GM18502 (cell line): ENCODE measurements around the gene RTTN.

Source experiments
- ATAC-seq: cut with Tn5 transposase; IDR thresholded peaks from one replicate; pipeline ENCODE4 v1.9.1; 2021; ENCODE audit warnings: mild to moderate bottlenecking; ENCODE audit not compliant: unreplicated experiment, poor library complexity

The RTTN gene

DNA sequence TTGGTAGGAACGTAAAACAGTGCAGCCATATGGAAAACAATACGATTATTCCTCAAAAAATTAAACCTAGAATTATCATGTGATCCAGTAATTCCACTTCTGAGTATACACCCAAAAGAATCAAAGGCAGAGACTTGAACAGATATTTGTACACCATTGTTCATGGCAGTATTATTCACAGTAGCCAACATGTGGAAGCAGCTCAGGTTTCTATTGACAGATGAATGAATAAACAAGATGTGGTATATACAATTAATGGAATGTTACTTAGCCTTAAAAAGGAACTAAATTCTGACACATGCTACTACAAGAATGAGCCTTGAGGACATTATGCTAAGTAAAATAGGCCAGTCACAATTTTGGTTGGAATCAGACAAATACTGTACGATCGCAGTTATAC lies 14.2 kb upstream of the RTTN start:
- no peak for ATAC-seq

DNA sequence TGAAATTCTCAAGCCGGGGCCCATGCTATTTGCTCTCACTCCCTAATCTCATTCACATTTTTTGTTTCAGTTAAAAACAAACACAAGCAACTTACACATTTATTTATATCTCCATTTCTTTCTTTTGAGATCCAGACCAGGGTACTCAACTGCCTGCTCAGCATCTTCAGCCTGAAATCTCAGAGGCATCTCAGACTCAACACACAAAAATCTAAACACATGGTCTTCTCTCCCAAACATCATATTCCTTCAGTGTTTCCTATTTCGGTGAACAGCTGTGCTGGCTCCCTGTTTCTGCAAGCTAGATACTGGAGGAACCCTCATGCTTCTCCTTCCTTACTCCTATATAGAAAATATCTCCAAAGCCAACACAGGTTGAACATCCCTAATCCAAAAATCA lies 11.3 kb upstream of the RTTN start:
- no peak for ATAC-seq

DNA sequence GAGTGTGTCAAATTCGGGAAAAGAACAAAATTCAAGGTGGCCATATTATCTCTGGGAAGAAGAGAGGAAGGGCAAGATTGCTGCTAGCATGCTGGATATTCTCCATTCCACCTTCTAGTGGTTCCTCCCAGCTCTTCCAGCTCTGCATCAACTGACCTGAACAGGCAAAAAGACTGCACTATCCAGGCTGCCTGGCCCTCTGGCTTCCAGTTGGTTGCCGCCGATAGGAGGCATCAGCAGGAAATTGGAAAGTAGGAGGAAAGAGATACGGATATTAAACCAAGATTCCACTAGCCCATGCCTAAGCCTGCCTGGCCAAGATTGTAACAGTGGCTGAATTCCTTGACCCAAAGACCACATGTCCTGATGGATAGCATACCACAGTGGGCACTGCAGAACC lies 1.7 kb upstream of the RTTN start:
- ATAC-seq: no peak

DNA sequence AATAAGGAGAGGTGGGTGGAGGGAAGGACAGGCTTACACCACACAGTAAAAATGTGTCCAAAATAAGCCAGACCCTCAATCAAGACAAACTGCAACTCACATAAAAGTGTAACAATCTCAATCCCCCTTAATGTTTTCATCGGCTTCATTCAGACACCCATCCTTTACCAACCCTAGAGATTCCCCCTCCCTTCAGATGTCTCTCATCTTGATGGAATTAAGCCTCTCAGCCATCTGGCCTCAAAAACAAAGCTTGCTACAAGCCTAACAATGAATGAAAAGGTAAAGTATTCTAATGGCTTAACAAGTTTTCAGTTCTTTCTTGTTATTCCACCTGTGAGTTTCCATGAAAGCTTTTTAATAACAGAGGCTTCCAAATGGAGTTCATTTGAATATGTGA lies 5.2 kb downstream of the RTTN start:
- ATAC-seq: no peak

DNA sequence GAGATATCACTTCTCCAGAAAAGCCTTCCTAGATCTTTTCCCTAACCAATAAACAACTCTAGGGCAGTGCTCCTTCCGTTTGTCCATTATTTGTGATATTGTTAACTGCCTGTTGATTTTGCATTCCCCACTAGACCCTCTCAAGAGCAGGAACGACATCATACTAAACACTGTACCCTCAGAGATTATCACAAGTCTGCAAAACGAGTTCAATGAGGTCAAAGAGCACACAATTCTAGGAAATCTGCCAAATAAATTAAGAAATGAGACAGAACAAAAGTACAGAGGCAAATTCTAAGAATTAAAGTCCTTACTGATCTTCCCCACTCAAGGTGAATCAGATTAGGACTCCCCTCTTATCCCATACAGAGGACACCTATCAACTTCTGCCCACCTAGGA lies 7.6 kb downstream of the RTTN start:
- no peak for ATAC-seq

DNA sequence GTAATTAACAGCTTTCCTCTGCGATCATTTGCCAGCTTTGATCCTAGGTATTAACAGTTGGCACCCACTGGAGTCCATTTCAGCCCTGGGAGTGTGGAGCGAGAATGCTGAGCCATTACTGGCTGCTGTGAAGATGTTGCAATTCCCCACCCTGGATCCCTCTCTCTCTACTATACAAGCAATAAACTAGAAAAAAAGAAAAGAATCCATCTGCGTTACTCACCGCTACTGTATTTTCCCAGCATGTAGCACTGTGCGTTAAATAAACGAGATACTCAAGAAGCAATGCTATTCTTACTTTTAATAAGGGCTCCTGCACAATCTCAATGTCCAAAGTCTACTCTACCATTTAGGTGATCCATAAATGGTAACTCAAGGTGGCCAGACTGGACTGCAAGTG lies 8.5 kb downstream of the RTTN start:
- ATAC-seq: no peak

DNA sequence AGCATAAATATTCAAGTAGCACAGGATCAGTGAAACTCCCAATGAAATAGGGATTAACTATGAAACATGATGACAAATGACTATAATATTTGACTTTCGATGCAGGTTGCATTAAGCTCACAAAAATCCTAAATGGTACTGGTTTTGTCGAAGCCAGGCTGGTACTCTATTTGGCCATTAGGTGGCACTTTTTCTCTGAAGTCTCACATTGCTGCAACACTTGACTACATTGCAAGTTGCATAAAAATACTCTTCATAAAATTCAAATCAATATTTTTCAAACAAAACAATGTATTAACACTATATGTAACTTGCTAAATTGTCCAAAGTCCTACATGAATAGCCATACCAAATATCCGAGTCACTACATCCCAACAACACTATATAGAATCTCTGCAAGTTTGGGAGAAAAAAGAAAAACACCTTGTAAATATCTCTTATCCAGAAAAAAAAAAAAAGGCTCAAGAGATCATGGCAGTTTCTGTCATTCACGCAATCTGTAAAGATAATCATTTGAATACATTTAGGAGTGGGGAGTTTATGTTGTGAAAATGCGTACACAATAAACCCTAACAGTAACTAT lies 9.5 kb downstream of the RTTN start:
- peak; percentile 29 for ATAC-seq

DNA sequence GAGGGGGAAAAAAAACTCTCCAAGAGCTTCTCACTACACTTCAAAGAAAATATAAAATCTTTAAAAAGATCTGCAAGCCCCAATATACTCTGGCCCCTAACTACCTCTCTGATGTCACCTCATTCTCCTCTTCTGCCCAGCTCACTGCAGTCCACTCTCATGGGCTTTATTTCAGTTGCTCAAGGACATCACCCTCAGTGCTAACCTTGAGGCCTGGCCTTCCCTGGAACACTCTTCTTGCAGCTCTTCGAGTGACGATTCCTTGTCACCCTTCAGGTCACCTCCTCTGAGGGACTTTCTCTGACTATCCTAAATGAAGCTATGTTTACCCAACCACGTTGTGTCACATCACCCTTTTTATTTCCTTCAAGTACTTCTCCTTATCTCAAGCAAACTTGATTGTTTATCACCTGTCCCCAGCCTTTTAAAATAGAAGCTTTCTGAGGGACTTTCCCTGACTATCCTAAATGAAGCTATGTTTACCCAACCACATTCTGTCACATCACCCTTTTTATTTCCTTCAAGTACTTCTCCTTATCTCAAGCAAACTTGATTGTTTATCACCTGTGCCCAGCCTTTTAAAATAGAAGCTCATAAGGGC lies 10.4 kb downstream of the RTTN start:
- ATAC-seq: peak; percentile 51

DNA sequence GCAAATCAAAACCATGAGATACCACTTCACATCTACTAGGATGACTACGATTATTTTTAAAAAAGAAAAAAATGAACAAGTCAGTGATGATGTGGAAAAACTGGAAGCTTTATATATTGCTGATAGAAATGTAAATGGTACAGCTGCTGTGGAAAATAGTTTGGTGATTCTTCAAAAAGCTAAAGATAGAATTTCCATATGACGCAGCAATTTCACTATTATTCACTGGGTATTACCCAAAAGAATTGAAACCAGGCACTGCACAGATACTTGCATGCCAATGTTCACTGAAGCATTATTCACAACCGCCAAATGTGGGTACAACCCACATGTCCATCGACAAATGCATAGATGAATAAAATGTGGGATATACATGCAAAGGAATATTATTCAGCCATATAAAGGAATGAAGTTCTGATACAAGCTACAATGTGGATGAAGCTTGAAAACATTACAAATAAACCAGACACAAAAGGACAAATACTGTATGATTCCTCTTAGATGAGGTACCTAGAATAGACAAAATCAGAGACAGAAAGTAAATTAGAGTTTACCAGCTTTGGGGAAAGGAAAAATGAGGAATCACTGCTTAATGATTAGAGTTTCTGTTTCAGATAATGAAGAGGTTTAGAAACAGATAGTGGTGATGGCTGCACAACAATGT lies 11.1 kb downstream of the RTTN start:
- peak; percentile 88 for ATAC-seq

DNA sequence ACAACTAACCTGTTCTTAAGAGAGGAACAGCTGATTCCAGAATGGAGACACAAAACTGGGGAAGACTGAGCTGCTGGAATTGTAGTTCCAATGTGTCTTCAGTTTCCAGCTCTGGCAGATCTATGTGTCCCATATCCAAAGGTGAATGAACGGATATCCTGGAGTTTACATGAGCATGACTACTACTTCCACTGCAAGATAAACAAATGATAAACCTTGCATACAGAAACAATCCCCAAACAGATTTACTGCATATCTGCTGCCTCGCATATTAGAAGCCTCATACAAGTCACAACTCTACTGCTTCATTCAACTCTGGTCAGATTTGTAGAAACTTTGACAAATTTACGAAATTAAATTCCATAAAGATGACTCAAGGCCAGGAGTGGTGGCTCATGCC lies 15.0 kb downstream of the RTTN start:
- ATAC-seq: no peak

DNA sequence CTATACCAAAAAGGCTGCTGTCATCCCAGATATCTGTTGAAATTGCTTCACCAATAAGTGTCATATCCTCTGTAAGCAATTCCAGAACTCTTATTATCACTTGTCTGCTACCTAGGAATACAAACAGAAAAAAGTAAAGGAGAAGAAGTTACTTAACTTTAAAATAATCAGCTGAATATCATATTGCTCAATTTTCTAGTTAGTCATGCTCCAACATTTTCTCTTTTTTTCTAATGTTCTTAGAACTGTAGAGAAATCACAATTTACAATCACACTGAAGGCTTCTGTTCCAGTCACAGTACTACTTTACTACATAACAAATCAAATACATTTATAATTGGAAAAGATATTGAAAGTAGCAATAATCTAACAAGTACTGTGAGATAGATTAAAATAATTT lies 17.4 kb downstream of the RTTN start:
- no peak for ATAC-seq

DNA sequence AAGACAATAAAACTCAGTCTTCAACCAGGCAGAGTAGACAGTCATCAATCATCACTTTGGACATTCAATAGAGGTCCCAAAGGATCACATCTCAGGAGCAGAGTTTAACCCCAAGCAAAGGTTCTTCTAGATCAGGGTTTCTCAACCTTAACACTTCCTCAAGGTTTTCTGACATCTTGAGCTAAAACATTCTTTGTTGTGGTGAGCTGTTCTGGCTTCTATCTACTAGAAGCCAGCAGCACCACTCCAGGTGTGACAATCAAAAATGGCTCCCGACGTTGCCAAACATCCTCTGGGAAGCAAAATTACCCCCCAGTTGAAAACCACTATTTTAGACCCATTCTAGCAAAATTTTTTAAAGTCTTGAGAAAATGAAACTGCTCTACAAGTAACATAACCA lies 22.0 kb downstream of the RTTN start:
- ATAC-seq: no peak

DNA sequence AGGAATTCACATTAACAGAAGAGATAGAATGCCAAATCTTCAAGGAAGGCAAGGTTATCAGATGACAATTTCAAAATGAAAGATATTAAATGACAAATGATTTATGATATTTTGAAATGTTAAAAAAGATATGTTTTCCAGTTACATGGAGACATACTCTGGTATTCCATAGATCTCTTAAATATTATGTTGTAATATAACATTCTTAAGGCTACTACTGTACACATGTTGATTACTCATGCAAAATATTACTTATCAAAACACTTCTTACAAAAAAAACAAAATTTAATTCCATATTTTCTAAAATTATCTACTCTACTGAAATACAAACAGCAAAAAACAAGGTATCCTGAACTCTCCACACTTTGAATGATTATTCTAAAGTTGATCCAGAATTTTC lies 22.9 kb downstream of the RTTN start:
- no peak for ATAC-seq

DNA sequence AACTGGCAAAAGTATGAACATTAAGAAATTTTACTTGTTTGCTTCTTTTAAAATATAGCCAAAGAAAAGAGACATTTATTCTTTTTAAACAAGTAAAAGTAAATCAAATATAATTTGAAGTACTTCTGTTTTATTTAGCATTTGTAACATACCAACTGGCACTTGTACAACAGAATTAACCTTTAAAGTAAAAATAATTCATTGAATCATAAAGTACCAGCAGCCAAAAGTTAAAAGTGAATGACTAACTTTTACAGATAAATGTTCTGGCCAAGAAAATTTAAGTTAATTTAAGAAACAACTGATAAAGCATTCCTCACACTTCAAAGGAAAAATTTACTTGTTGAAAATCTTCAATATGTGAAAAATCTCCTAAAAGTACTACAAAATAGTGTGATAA lies 23.8 kb downstream of the RTTN start:
- ATAC-seq: no peak

DNA sequence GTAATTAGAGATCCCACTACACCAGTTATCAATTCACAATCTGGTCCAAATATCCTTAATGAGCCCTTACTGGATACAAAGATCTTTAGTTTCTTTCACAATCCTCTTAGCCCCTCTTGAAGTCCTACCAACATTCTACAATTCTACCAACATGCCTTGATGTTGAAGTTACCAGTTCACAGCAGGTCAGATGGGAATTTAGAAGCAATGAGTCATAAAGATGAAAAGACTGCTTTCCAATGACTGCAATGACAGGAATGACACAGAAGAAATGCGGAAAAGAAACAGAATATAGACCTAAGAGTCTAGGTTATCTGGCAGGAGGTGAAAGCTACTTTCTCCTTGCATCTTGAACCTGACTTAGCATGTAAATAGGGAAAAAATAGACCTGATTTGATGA lies 24.5 kb downstream of the RTTN start:
- ATAC-seq: no peak

DNA sequence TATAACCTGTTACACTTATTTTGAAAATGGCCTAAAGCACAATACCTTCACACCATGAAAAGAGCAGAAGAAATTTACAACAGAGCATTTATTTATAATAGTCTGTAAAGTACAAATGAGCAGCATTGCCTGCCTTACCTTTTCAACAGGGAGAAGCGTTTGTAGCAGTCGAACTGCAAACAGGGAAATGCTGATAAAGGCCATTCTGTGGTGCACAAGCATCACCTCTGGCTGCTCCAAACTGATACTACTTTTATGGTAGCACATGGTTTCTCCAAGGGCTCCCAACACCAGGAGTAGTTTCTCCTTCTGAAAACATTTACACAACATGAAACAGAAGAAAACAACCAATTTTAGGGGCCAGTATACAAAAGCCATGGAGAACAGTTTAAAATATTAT lies 28.9 kb downstream of the RTTN start:
- no peak for ATAC-seq

DNA sequence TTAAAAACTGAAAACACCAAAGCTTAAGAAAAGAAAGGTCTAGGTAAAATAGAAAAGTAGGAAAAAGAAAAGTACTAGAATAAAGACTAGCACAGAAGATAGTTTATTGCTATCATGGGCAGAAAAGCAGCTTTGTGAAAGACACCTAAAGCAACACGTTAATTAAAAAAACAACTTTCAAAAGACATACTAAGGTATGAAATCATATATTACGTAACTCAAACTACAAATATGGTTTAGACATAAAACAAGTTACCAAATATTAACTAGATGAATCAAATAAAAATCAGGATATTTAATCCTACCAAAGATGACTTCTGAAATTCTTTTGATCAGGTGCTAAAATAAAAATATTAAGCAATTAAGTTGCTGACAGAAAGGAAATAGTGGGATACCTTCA lies 30.3 kb downstream of the RTTN start:
- no peak for ATAC-seq

DNA sequence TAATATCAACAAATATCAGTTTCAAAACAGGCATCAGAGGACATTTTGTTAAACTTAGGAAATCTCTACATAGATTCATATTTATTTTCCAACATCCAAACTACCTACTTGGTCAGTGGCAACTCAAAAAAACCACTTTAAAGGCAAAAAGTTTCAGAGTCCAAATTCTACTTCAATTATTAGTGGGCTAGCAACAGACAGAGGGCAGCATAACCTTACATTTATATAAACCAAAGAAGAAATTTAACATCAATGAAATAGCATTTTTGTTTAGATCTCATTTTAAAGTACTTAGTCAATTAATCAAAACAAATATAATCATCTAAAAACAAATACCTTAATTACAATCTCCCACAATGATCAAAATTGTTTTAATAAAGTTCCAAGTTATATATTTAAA lies 33.3 kb downstream of the RTTN start:
- no peak for ATAC-seq

DNA sequence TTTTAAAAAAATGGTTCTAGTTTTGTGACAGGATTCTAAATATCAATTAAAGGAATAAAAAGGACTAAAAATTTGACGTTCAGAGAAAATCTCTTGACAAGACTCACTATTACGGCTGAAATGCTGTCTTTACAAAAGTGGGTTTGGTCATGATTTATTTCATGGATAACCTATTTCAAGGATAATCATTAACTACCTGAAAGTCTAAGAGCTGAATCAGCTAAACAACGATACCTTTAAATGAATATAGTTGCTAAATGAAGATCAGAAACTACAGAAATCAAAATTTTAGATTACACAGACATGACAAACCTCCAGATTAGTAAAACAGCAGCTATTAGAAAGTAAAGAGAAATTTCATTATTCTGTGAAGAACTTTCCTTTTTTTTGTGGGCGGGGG lies 35.7 kb downstream of the RTTN start:
- ATAC-seq: no peak

DNA sequence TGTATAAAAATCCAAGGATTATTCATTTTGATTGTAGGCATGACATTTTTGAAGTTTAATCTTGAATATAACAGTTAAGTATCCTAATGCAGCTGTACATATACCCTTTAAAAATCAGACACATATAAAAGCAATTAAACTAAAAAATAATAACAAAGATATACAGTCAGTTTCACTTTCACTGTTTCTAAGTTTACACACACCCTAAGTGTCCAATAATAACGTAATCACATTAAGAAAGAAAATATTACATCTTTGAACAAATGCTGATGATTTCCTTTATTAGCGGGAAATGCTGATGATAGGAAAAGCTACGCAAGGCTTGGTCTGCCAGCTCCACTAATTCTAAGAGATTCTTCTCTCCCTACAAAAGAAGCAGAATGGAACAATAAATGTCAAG lies 38.8 kb downstream of the RTTN start:
- no peak for ATAC-seq

DNA sequence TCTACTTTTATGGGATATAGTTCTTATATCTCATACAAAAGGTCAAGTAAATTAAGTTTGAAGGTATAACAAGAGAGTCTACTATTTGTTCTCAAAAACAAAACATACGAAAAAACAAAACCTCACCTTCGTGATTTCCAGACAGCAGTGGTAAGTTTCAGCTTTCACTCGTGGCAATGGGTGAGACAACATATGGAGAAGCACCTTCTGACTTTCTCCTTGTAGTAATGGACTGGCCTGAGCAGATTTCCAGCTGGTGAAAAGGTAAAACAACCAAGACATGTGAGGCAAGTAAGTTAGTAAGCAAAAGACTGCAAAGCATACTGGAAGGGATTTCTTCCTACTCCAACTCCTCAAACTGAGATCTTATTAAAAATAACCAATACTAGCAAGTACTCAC lies 39.6 kb downstream of the RTTN start:
- ATAC-seq: no peak

DNA sequence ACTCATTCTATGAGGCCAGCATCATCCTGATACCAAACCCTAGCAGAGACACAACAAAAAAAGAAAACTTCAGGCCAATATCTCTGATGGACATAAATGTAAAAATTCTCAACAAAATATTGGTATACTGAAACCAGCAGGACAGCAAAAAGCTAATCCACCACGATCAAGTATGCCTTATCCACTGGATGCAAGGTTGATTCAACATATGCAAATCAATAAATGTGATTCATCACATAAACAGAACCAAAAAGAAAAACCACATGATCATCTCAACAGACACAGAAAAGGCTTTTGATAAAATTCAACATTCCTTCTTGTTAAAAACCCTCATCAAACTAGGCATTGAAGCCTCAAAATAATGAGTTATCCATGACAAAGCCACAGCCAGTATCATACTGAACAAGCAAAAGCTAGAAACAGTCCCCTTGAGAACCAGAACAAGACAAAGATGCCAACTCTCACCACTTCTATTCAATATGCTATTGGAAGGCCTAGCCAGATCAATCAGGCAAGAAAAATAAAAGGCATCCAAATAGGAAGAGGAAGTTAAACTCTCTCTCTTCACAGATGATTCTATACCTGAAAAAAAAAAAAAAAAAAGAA lies 45.3 kb downstream of the RTTN start:
- ATAC-seq: no peak
